Stimulated activated CD4-positive, alpha-beta T cell treated with anti-CD3 and anti-CD28 coated beads, Interleukin-15, amount 100 ng/mL, for 24 hours (primary cell): ENCODE measurements around the gene SDK2.

Experiments
- DNase-seq: peaks from one replicate; pipeline ENCODE4 v3.0.0-alpha.2; 2020

The SDK2 gene

DNA sequence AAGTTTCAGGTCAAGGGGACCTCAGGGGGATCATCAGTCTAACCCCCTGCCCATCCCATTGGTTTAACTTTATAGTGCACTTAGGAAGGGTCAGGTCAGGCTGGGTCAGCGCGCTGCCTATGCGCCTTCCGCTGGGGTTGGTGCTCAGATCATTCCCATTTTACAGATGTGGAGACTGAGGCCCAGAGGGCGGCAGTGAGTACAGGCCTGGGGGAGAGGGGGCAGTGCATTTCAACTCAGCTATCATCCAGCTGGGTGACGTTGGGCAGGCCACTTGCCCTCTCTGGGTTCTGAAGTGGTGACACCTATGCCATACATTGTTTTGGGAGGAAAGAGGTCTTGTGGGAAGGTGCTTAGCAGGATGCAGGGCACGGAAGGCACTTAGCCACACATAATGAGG is 204.6 kb downstream of the SDK2 start:
- no peak for DNase-seq

DNA sequence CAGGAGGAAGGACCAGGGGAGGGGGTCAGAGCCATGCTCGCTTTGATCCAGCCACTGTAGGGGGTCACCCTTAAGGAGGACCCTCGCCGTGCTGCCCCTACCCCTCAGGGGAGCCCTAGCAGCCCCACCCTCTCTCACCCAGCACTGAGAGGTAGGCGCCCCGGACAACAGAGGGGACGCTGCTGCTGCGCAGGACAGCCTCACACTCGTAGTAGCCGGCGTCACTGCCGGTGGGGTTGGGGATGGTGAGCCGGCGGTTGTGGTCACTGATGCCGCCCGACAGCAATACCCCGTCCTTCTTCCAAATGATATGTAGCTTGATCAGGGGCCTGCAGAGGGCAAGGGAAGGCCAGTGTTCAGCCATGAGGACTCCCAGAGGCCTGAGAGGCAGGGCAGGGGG is 206.4 kb downstream of the SDK2 start:
- DNase-seq: no peak

DNA sequence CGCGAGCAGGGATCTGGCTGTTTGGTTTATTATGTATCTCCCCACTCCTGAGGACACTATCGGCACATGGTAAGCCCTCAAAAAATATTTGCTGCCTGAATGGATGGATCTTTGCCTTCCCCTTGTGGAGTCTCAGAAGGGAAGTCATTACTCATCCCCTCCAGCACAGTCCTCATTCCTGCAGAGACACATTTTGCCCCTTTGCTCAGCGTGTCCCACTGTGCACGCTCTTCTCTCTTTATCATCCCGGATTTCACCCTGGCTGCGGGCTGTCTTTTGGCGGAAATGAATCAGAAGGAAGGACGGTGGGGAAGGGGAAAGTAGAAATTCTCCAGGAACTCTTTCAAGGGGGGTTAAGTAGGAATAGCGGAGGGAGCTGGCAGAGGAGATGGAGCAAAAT is 207.3 kb downstream of the SDK2 start:
- no peak for DNase-seq

DNA sequence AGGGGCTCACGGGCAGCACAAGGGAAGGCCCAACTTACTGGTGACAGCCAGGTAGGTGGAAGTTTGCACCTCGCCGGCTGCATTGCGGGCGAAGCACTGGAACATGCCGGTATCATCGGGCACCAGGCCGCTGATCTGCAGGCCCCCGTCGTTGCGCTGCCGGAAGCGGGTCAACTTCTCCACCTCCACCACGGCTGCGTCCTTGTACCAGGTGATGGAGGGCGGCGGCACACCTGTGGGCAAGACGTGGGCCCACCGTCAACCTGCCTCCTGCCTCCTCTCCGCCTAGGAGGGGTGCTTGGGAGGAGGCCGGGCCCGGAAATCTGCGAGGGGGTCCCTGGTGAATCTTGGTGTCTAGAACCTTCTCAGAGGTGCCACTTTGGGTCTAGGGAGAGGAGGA is 208.8 kb downstream of the SDK2 start:
- no peak for DNase-seq

DNA sequence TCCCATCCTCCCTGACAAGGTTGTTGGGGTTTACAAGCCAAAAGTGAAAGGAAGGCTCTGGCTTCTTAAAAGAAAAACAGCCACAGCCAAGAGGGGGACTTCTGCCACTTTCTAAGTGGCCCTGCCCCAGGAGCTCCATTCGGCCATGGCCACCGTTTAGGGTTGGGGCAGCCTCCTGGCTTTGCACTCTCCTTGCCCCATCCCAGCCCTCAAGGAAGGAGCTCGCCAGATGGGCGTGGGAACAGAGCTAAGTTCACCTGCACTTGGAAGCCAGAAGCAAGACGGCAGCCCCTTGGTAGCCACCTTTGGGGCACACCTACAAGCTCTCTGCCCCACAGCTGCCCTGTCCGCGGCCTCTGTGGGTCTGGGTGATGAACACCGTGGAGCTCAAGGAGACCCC is 210.1 kb downstream of the SDK2 start:
- DNase-seq: no peak

DNA sequence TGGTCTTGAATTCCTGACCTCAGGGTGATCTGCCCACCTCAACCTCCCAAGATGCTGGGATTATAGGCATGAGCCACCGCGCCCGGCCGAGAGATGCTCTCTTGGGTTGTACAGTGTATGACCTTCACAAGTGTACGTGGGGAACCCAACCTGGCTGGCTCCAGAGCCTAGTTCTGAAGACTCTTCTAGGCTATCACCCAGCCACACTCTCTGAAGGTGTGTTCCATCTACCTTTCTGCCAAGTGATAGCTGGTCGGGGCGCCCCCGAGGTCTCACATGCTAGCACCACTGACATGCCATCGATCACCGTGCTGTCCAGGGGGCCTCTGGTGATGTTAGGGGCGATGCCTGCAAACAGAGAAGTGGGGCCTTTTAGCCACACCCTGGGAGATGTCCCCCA is 210.7 kb downstream of the SDK2 start:
- DNase-seq: no peak

DNA sequence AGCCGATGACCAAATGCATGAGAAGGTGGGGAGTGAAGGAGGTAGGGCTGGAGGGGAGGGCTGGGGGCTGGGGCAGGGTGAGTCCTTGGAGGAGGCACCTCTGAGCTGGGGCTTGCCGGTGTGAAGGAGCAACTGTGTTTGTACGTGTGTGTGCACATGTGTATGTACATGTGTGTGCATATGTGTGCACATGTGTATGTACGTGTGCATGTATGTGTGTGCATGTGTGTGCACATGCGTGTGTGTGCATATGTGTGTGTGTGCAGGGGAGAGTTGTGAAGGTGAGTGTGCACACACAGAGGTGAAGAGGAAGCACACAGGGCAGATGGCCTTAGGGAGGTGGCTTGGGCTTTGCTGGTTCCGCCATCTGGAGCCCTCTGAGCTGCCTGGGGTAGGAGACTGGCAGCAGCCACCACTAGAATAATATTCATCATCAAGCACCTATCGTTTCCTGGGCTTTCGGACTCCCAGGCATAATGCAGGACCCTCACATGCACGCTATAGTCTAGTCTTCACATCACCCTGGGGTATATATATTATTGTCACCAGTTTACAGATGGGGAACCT is 211.5 kb downstream of the SDK2 start:
- DNase-seq: no peak

DNA sequence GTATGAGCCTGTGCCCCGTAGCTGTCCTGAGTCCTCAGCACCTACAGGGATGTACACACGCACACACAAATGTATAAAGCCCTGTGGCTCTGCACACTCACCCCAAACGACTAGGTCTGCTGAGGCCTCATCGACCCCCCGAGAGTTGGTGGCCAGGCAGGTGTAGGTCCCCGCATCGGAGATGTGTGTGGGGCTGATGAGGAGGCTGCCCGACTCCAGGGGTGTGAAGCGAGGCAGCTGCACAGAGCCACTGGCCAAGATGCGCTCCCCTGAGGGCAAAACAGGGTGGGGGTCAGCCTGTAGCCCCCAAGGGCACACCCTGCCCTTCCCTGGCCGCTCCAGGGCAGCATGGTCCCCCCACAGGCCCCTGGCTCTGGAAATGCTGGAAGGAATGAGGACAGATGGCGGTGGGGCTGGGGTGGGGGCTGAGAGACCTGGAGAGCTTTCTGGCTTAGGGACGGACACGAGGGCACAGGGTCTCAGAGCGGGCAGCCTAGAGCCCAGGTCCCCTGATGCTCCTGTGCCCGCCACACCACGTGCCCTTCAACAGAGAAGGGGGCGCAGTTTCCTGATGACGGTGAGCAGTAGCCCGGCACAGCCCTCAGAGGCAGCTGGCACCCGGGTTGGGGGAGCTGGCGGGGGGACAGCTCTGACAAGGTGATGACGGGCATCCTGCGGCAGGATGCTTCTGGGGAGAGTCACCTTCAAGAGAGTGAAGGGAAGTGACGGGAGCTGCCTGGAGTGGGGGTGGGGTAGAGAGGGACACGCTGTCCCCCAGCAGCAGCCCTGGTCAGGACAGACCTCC is 212.6 kb downstream of the SDK2 start:
- no peak for DNase-seq

DNA sequence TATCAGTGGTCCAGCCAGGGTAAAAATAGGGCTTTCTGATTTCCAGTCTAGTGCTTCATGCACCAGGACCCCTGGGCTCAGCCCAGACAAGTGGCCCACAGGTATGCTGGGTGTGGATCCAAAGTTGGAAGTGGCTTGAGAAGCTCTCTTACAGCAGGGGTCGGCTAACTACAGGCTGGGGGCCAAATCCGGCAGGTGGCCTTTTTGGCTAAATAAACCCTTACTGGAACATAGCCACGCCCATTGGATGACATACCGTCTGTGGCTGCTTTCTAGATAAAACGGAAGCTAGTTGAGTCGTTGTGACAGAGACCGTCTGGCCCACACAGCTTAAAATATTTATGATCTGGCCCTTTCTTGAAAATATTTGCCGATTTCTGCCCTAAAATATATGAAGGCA is 213.4 kb downstream of the SDK2 start:
- peak; percentile 9 for DNase-seq

DNA sequence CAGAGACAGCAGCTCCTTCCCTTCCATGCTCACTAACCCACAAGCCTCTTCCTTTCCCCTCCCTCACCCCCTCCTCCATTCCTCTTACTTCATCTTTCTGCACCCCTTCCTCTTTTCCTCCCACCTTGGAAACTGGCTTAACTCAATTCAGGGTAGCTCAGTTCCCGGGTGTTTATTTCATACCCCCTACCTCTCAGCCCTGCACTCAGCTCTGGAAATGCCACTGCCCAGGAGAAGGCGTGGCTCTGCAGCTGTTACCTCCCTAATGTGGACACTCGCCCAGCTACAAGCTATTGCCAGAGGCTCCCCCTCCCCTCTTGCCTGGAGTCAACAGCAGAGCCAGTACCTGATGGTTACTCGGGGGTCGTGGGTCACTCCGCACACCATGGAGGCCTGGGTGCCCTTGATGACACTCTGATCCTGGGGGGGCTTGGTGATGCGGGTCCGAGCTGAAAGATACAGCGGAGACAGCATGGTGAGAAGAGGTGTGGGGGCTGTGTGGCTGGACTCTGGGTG is 214.0 kb downstream of the SDK2 start:
- DNase-seq: no peak

DNA sequence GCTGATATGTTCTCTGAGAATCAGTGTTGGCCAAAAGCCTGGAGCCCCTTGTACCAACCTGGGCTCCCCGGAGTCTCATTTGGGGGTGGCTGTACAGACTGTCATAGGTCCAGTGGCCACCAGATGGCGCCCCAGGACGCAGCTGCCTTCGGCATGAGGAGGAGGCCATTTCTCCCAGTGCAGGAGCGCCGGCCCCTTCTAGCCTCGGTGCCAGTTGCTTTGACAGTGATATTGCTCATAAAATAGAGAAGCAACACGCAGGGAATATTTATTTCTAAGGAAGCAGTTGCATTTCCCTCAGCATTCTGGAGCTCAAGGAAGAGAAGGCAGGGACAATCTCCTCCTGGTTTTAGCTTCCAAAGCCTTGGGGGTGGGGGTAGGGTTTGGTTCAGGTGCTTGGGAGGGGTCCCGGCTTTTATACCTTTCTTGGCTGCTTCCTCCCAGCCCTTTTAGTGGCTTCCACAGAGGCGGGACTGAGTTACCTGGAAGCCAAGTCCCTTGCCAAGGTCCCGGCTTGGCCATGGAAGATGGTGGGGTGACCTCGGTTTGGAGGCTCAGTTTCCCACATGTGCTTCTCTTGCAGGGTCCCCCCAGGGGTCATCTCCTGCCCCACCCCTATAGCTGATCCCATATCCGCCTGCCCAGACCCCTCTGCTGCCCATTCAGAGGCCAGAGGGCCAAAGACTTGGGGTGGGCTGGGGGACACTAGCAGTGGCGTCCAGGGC is 214.6 kb downstream of the SDK2 start:
- DNase-seq: peak; percentile 91

DNA sequence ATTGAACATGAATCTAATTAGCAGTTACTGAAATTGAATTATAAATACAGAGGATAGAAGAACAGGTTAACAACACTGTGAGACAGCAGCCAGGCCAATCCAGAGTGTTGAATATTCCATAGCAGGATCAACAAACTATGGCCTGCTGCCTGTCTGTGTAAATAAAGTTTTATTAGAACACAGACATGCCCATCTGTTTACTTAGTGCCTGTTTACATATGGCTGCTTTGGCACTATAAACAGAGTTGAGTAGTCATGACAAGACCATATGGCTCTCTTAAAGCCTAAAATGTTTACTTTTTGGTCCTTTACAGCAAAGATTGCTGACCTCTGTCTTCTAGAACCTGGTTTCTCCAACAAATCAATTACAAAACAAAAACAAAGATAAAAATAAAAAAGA is 217.0 kb downstream of the SDK2 start:
- no peak for DNase-seq

DNA sequence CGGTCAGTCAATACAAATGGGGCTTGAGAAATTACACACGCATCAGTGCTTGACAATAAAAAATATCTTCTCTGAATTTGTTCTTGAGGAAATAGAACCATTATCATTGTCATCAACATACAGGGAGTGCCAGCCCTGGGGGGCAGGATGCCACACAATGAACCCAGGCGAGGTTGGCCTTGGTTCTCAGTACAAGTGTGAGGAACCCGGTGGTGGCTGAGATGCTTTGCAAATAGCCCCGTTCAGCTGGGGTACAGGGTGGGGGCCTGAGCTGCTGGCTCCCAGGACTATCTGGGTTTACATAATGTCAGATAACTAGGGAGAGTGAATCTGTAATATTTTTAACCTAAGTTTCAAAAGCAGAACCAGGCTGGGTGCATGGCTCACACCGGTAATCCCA is 219.7 kb downstream of the SDK2 start:
- DNase-seq: no peak

DNA sequence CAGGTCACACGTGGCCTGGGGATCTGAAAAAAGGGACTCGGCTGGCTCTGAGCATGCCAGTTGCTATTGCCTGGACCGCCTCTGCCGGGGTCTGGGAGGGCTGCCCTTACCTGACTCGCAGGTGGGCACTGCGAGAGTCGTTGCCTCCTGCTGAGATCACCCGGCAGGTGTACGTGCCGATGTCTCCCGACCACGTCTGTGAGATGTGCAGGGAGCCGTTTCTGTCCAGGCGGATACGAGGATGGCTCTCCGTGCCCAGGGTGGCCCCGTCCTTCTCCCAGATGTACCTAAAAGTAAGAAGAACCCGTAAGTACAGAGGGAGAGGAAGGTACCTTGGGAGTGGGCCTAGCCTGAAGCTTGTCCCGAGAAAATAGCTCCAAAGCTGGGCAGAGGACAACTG is 220.4 kb downstream of the SDK2 start:
- no peak for DNase-seq

DNA sequence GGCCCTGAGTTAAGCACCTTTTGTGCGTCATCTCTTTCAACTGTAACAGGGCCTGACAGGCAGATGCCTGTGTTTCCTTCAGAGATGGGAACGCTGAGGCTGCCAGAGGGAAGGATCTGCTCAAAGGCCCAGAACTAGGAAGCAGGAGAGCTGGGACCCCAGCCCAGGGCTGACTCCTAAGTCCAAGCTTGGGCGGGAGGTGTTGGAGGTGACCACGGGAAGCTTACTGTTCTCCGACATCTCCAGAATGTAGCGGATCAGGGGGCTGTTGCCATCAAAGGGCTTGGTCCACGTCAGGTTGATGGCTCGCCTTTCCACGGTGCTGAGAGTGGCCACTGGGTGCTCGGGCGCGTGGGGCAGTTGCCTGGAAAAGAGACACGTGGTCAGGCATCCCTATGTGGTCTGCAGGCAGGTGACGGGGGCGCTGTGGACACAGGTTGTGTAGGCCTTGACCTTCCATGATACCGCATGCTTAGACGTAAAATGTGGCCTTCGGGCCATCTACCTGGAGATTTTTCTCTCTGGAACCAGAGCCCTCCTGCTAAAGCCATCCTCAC is 221.0 kb downstream of the SDK2 start:
- no peak for DNase-seq

DNA sequence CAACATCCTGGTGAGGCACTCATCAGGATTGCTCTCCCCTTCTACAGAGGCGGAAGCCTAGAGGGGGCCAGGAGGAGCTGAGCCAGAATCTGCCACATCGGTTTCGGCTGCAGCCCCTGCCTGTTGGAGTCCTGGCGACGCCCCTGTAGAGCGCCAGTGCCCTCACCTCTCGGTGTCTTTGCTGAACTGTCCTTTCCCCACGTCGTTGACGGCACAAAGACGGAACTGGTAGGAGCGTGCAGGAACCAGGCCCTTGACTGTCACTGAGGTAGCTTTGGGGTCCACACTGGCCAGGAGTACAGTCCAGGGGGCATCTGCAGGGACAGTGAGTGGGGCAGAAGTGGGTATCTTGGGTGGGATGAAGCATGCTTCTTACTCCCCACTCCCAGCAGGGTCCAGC is 222.1 kb downstream of the SDK2 start:
- no peak for DNase-seq

DNA sequence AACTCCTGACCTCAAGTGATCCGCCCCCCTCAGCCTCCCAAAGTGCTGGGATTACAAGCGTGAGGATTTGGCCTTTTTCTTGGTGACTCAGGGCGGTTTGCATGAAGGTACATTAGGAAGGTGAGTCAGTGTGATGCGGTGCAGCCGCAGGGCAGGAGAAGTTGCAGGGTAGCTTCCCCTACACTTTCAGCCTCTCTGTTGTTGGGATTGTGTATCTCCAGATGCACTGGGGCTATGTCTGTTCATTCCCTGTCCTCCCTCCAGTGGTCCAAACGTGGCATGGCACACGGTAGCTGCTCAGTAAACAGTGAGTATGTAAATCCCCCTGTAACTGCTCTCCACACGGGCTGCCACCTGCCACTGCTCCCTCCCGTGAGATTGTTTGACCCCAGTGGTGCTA is 223.3 kb downstream of the SDK2 start:
- DNase-seq: no peak

DNA sequence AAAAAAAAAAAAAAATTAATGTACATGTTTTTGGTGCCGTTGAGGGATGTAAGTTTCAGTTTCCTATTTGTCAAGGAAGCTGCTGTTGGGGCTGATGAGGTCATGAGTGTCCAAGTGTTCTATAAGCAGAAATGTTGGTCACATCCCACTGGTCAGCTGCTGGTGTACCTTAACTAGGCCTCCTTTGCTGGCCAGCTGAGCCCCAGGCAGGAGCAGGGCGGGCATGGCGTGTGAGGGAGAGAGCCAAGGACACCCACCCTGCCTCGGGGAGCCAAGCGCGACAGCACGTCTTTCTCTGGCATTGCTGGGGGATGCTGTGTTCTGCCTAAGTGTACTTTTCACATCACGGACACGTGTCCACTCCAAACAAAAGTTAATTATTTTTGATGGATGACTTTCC is 224.4 kb downstream of the SDK2 start:
- no peak for DNase-seq

DNA sequence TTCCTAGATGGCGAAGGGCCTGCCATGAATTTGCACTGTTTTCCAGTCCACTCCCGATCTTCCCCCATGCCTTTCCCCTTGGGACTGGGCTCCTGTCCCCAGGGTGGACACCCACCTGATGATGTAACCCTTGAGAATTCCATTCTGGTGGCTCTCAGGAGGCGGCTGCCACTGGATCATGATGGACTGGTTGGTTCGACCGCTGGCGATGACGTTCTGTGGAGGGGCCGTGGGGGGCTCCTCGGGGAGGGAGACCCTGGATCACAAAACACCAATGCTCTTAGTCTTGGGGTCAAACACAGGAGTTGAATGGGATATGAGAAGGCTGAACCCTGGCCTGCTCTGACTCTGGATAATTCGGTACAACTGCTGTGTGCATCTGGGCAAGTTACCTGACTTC is 225.2 kb downstream of the SDK2 start:
- no peak for DNase-seq

DNA sequence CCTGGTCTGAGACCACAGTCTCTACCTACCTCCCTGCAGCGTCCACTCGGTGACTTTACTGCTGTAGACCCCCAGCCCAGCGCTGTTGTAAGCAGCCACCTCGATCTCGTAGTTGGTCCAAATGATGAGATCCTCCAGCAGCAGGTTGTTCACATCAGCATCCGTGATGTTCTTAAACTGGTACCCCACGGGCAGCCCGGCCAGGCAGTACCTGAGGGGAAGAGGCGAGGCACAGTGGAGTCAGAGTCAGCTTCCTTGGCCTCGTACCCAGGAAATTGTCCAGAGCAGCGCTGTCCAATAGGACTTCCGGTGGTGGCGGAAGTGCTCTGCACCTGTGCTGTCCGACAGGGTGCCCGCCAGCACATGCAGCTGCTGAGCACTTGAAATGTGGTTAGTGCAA is 228.5 kb downstream of the SDK2 start:
- DNase-seq: no peak

DNA sequence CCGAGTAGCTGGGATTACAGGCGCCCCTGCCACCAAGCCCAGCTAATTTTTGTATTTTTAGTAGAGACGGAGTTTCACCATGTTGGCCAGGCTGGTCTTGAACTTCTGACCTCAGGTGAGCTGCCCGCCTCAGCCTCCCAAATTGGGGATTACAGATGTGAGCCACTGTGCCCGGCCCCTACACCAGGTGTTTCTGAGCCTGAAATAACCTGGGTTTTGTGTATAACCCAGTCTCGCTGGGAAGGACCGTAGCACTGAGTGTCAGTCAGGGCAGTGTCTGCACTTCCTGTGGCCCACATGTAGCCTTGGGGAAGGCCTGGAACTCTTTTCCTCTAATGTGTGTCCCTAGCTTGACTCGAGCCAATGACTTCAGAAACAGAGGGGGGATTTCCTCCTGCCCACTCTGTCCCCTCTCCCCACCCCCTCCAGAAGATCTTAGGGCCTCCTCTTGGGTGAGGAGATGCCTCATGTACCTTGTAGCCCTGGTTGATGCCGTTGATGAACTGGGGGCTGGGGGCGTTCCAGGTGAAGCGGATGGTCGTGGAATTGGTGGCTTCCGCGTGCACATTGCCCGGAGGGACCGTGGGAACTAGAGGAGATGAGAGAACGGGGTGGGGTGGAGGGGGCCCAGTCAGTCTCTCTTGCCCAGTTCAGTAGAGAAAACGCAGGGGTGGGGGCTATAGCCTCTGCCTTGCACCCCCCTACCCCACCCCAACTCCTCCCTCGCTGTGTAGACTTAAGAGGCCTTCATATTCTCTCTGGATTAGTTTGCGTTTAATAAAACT is 229.9 kb downstream of the SDK2 start:
- DNase-seq: no peak

DNA sequence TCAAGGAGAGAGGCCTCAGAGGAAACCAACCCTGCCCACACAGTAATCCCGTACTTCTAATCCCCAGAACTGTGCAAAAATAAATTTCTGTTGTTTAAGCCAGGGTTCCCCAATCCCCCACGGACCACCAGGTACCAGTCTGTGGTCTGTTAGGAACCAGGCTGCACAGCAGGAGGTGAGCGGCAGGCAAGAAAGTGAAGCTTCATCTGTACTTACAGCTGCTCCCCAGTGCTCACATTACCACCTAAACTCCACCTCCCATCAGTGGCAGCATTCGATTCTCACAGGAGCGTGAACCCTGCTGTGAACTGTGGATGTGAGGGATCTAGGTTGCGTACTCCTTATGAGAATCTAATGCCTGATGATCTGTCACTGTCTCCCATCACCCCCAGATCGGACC is 231.3 kb downstream of the SDK2 start:
- DNase-seq: no peak

DNA sequence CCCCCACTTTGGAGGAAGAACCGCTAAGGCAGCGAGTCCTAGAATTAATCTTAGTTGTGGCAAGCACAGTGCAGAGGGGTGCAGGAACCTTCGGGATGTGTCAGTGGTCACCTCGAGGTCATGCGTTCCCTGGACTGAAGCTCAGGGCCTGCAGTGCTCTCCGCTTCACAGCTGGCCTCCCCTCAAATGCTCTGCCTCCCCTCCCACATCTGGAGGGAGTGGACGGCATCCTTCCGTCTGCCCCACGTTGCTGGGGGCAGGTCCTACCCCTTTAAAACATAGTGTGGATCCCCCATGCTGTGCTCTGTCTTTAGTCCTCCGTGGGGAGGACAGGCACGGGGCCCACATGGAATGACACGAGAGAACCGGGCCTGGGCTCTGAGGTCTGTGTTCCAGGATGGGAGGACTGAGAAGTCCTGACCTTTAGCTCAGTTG is 232.9 kb downstream of the SDK2 start:
- no peak for DNase-seq
